ENCODE data around the gene VPS33A. TPM values are rescaled to one million over a fixed set of nuclear protein-coding genes. Genes with fewer than 3 reads are reported as not detected.
"Not testable (repeated sequence)": the region's sequence is repeated elsewhere in the genome, so short reads cannot be mapped to it uniquely, and the experiment has no call there.

The VPS33A gene
- total RNA-seq, 1 donor, result 19.0 TPM

GRCh38 chr12:122203301-122204166, 62.8 kb downstream of the VPS33A start, which contains the start of gene B3GNT4:
TSS of gene B3GNT4 (plus strand) at chr12:122203709. CDS start at chr12:122204619, 910 bp downstream.
- H3K9me3 ChIP-seq (ENCODE audit: low read depth, low read length), result no peaks in the 10 kb centered on the region
- H3K4me3 ChIP-seq (ENCODE audit: low read length), result peak within 1 kb of the TSS; percentile 35
- peaks cover 36% of the 10 kb centered on the region for H3K27me3 ChIP-seq (ENCODE audit: insufficient read depth, low read length)

DNA sequence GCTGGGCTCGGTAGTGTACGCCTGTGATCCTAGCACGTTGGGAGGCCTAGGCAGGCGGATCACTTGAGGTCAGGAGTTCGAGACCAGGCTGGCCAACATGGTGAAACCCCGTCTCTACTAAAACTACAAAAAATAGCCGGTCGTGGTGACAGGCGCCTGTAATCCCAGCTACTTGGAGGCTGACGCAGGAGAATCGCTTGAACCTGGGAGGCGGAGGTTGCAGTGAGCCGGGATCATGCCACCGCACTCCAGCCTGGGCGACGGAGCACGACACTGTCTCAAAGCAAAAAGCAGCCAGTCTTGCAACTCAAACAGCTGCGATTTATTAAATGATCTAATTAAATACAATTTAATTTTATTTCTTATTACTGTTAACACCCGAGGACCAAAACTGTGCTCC, 63.5 kb downstream of the VPS33A start:
- Histone ChIP-seq H3K4me3 (ENCODE audit: low read length) (peak overlapping the region; percentile 35), H3K4me1 (ENCODE audit: insufficient read depth, low read length) (peaks cover 25% of the 10 kb centered on the region), H3K27me3 (ENCODE audit: insufficient read depth, low read length) (peaks cover 36% of the 10 kb centered on the region)
- H3K9me3 ChIP-seq (ENCODE audit: low read depth, low read length), result not testable (repeated sequence)

More at GRCh38 chr12:122203301-122204166, 62.8 kb downstream of the VPS33A start, which contains the start of gene B3GNT4:
- H3K4me1 ChIP-seq (ENCODE audit: insufficient read depth, low read length), result peaks cover 25% of the 10 kb centered on the region

DNA sequence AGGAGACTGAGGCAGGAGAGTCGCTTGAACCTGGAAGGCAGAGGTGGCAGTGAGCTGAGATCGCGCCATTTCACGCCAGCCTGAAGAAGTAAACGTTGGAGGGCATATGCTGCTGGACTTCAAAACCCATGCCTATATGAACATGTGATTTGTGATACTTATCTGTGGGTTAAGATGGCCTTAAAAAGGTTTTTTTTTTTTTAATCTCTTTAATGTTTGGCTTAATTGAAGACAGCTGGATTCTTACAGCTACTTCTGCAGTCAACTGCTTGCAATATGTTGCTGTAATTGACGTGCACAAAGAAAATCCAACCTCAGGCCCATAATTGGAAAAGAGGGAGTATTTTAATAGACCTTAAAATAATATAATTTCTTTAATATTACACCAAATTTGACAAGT, 64.3 kb downstream of the VPS33A start:
- no peak overlapping the region for H3K4me3 ChIP-seq (ENCODE audit: low read length)
- peaks cover 36% of the 10 kb centered on the region for H3K27me3 ChIP-seq (ENCODE audit: insufficient read depth, low read length)
- H3K4me1 ChIP-seq (ENCODE audit: insufficient read depth, low read length), result peaks cover 25% of the 10 kb centered on the region
- no peaks in the 10 kb centered on the region for H3K9me3 ChIP-seq (ENCODE audit: low read depth, low read length)

DNA sequence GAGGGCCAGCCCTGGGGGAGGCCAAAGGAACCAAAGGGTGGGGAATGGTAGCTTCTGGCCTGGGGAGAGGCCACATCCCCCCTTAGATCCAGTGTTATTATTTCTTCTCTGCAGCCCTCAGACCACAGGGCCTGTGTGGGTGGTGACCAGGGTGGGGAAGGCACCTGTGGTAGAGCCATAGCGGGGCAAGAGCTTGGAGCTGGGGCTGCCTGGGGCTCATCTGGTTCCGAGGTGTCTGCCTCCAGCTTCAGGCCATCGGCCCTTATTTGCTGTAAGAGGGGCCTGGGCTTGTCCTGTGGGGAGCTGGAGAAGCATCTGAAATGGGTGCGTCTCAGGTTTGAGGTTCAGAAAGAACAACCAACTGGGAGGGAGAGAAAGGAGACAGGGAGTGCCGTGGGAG, 64.9 kb downstream of the VPS33A start:
- Histone ChIP-seq H3K27me3 (ENCODE audit: insufficient read depth, low read length) (peaks cover 36% of the 10 kb centered on the region), H3K4me1 (ENCODE audit: insufficient read depth, low read length) (peaks cover 25% of the 10 kb centered on the region), H3K9me3 (ENCODE audit: low read depth, low read length) (no peaks in the 10 kb centered on the region), H3K4me3 (ENCODE audit: low read length) (no peak overlapping the region)

DNA sequence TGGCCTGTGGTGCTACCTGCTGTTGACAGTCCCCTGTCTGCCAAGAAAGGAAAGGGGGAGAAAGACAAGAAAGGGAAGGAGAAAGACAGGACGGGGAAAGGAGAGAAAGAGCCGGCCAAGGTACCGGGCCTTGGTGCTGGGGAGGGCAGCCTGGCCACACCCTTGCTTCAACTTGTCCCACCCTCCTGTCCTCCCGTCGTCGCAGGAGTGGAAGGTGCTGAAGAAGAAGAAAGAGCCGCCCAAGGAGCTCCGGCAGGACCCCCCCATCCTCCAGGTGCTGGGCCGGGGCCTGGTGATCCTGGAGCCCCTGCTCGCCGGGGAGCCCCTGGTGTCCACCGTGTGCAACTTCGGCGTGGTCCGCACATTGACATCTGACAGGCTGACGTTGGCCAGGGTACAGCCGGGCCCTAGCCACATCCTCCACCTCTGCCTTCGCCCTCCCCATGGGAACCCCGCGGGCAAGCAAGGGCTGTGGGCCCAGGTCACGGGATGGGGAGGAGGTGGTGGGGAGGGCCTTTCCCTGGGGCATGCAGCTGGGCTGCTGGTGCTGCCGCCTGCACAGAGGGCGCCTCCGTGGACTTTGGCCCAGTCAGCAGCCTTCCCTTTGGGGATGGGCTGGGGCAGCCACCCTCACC, 65.6 kb downstream of the VPS33A start:
- Histone ChIP-seq H3K27me3 (ENCODE audit: insufficient read depth, low read length) (peaks cover 35% of the 10 kb centered on the region), H3K4me1 (ENCODE audit: insufficient read depth, low read length) (peaks cover 24% of the 10 kb centered on the region), H3K9me3 (ENCODE audit: low read depth, low read length) (no peaks in the 10 kb centered on the region), H3K4me3 (ENCODE audit: low read length) (no peak overlapping the region)

- peaks cover 17% of the 10 kb centered on the region for H3K4me1 ChIP-seq (ENCODE audit: insufficient read depth, low read length)
- H3K4me3 ChIP-seq (ENCODE audit: low read length), result no peak overlapping the region
- H3K9me3 ChIP-seq (ENCODE audit: low read depth, low read length), result no peaks in the 10 kb centered on the region
Observed at GRCh38 chr12:122199484-122200355, 66.6 kb downstream of the VPS33A start.

DNA sequence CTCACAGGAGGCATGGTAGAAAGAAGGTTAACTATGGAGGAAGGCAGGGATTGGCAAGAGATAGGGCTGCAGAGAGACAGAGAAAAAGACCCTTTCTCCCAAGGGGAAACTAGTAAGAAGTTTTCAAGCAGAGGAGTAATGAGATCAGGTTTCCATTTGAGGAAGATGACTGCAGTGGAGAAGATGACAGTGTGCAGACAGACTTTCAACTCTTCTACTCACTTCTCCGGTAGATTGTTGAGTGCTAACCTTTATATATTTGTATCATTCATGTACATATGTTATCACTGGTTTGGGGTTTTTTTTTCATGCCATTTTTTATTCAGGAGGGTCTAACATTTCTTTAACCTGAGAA, 68.7 kb downstream of the VPS33A start:
- H3K27me3 ChIP-seq (ENCODE audit: insufficient read depth, low read length), result peaks cover 15% of the 10 kb centered on the region
- H3K9me3 ChIP-seq (ENCODE audit: low read depth, low read length), result no peaks in the 10 kb centered on the region
- H3K4me3 ChIP-seq (ENCODE audit: low read length), result no peak overlapping the region
- H3K4me1 ChIP-seq (ENCODE audit: insufficient read depth, low read length), result peaks cover under 1% of the 10 kb centered on the region

More at GRCh38 chr12:122199484-122200355, 66.6 kb downstream of the VPS33A start:
- peaks cover 25% of the 10 kb centered on the region for H3K27me3 ChIP-seq (ENCODE audit: insufficient read depth, low read length)

DNA sequence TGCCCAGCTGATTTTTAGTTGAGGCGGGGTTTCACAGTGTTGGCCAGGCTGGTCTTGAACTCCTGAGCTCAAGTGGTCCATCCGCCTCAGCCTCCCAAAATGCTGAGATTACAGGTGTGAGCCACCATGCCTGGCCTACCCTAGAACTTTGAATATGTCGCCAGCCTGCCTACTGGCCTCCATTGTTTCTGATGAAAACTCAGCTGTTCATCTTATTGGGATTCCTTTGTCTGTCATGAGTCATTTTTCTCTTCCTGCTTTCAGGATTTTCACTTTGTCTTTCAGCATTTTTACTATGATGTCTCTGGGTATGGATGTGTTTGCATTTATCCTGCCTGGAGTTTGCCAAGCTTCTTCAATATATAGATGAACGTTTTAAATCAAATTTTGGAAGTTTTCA, 70.9 kb downstream of the VPS33A start:
- Histone ChIP-seq H3K4me1 (ENCODE audit: insufficient read depth, low read length) (no peaks in the 10 kb centered on the region), H3K4me3 (ENCODE audit: low read length) (no peak overlapping the region), H3K9me3 (ENCODE audit: low read depth, low read length) (no peaks in the 10 kb centered on the region), H3K27me3 (ENCODE audit: insufficient read depth, low read length) (no peaks in the 10 kb centered on the region)

DNA sequence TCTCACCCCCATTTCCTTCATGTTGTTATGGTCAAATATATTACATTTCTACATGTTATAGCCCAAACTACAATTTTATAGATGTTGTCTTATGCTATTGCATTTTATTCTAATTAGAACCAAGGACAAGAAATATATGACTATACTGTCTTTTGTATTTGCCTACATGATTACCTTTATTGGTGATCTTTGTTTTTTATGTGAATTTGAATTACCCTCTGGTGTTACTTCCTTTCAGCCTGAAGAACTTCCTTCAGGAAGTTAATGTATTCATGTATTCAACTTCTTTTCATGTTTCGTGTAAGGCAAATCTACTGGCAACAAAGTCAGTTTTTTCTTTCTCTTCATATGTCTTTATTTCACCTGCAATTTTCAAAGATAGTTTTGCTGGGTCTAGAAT, 71.5 kb downstream of the VPS33A start:
- no peak overlapping the region for H3K4me3 ChIP-seq (ENCODE audit: low read length)
- no peaks in the 10 kb centered on the region for H3K27me3 ChIP-seq (ENCODE audit: insufficient read depth, low read length)
- H3K9me3 ChIP-seq (ENCODE audit: low read depth, low read length), result no peaks in the 10 kb centered on the region
- no peaks in the 10 kb centered on the region for H3K4me1 ChIP-seq (ENCODE audit: insufficient read depth, low read length)

GRCh38 chr12:122192441-122192840, 73.9 kb downstream of the VPS33A start:
- H3K4me1 ChIP-seq (ENCODE audit: insufficient read depth, low read length), result no peaks in the 10 kb centered on the region
- no peaks in the 10 kb centered on the region for H3K9me3 ChIP-seq (ENCODE audit: low read depth, low read length)
- no peaks in the 10 kb centered on the region for H3K27me3 ChIP-seq (ENCODE audit: insufficient read depth, low read length)
- no peak overlapping the region for H3K4me3 ChIP-seq (ENCODE audit: low read length)

GRCh38 chr12:122190842-122191668, 75.2 kb downstream of the VPS33A start:
- Histone ChIP-seq H3K4me3 (ENCODE audit: low read length) (no peak overlapping the region), H3K27me3 (ENCODE audit: insufficient read depth, low read length) (no peaks in the 10 kb centered on the region), H3K9me3 (ENCODE audit: low read depth, low read length) (no peaks in the 10 kb centered on the region), H3K4me1 (ENCODE audit: insufficient read depth, low read length) (no peaks in the 10 kb centered on the region)

GRCh38 chr12:122189626-122190475, 76.4 kb downstream of the VPS33A start:
- no peaks in the 10 kb centered on the region for H3K27me3 ChIP-seq (ENCODE audit: insufficient read depth, low read length)

GRCh38 chr12:122187466-122187865, 78.8 kb downstream of the VPS33A start:
- peaks cover 21% of the 10 kb centered on the region for H3K4me1 ChIP-seq (ENCODE audit: insufficient read depth, low read length)
- H3K4me3 ChIP-seq (ENCODE audit: low read length), result no peak overlapping the region
- peaks cover 3% of the 10 kb centered on the region for H3K27me3 ChIP-seq (ENCODE audit: insufficient read depth, low read length)
- no peaks in the 10 kb centered on the region for H3K9me3 ChIP-seq (ENCODE audit: low read depth, low read length)

More at GRCh38 chr12:122189626-122190475, 76.4 kb downstream of the VPS33A start:
- Histone ChIP-seq H3K4me3 (ENCODE audit: low read length) (no peak overlapping the region), H3K9me3 (ENCODE audit: low read depth, low read length) (no peaks in the 10 kb centered on the region), H3K4me1 (ENCODE audit: insufficient read depth, low read length) (peaks cover under 1% of the 10 kb centered on the region)

All from mononuclear cell (primary cell).